IPS-18c (cell line): ENCODE measurements around the gene PIP4K2A.

Source experiments
- H3K4me3 ChIP-seq: 2 replicates; pipeline ENCODE4 v1.7.0; 2013; ENCODE audit warnings: low read depth, mild to moderate bottlenecking, low read length, moderate library complexity; ENCODE audit not compliant: insufficient read depth
- H3K9me3 ChIP-seq: one replicate; pipeline ENCODE4 v1.6.1; 2013; ENCODE audit warnings: mild to moderate bottlenecking, low read length, moderate library complexity; ENCODE audit not compliant: control insufficient read depth, insufficient read depth

Gene PIP4K2A

DNA sequence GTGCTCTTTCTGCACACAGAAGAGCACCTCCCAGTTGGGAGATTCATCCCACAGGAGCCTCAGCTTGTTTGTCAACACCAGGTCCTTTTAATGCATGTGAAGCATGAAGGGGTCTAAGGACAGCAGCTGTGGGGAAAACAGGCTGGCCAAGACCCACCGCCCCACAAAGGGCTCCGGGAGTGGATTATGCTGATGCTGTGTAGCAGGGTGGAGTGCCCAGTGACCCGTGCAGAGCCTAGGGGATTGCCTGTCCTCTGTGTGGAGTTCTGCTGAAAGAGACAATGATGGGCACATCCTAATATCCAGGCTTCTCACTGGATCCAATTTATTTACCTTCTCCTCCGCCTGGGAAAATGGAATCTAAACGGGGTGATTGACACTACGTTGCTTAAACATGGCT is 74.0 kb downstream of the PIP4K2A start:
- H3K4me3 ChIP-seq: no peak overlapping the region
- no peaks in the 10 kb centered on the region for H3K9me3 ChIP-seq

DNA sequence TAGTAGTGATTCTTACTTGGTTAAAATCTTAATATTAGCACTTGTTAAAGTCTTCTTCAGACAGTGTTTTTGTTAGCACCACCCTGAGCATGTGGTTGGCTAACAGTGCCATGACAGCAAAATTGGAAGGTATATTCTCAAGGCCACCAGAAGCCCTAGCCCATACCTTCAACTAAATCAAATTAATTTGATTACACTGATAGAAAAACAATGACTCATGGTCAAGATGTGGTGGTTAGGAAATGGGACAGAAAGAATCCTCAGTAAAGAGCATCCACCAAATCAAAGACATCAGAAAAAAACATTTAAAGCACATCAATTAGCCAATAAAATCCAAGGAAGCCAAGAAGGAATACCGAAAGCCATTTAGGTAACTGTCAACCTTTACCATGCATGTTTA is 75.5 kb downstream of the PIP4K2A start:
- H3K9me3 ChIP-seq: no peaks in the 10 kb centered on the region
- H3K4me3 ChIP-seq: no peak overlapping the region

DNA sequence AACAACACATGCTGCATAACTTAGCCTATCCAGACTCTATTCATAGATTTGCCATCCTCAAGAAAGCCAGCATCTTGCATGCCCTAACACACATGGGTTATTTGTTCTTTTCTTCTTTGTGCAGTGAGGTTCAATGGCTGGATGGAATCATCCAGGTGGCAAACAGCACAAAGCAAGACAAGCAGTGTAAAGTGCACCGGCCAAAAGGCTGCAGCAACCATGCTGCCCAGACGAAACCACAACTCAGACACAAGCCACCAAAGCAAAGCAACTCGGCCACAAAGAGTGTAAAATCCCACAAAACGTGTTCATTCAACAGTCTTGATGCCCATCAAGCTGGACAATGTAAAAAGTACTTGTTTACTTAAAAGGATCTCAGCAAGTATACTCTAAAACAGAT is 76.9 kb downstream of the PIP4K2A start:
- Histone ChIP-seq H3K9me3 (no peaks in the 10 kb centered on the region), H3K4me3 (no peak overlapping the region)

DNA sequence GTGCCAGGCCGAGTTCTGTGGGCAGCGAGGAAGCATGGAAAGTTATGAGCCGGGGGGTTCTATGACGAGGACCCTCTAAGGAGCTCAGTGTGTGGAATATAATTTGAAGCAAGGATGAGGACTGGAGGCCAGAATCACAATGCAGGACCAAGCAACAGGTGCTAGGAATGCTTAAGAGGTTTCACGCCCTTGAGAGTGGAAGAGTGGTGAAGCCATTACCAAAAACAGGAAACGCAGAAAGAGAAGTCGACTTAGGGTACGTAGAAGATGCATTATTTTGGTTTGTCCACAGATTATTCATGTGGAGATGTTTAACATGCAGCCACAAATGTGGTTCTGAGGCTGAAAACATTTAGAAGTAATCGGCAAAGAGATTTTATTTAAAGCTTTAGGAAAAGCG is 78.7 kb downstream of the PIP4K2A start:
- H3K9me3 ChIP-seq: no peaks in the 10 kb centered on the region

DNA sequence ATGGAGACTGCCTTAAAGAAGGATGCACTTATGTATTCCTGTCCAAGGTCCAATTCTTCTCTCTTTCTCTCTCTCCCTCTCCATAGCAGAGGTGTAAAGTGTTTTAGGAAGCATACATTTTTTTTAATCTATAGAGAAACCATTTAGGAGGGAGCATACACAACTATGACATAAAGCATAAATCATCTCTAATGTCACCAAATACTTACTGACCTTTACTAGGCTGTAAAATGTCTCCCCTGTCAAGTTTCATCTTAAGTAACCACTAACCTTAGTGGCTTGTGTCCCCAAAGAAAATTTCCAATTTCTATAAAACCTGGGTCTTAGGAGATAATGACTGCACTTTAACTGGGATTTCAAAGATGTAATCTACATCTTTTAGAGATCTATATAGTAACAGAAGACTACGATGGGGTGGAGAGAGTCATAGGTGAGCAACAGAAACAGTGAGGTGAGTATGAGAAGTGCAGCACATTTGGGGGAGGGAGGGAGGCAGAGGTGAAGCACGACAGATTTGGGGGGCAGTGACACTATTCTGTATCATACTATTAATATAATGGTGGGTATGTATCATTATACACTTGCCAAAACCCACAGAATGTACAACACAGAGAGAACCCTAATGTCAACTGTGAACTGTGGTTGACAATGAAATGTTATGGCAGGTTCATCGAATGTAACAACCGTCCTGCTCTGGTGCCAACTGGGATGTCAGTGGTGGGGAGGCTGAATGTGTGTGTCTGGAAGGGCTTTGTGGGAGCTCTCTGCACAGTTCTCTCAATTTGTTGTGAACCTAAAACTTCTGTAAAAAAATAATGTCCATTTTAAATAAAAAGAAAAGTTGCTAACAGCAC is 79.5 kb downstream of the PIP4K2A start:
- H3K4me3 ChIP-seq: no peak overlapping the region
- no peaks in the 10 kb centered on the region for H3K9me3 ChIP-seq

More for the DNA sequence above, 78.7 kb downstream of the PIP4K2A start:
- no peak overlapping the region for H3K4me3 ChIP-seq

DNA sequence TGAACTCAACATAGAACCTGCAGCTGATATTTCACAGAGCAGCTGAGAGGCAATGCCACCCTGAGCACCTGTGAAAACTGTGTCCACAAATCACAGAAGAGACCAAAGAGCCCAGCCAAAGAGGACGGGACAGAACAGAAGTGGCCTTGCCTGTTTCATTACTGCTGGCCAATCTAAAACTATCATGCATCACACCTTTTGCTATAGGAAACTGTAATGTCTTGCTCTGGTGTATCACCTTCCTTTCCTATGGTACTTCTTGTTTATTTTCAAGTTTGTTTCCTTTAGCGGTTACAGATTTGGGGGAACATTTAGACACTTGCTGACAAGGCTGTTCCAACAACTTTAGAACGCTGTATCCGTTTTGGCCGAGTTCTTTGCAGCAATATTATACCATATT is 80.3 kb downstream of the PIP4K2A start:
- Histone ChIP-seq H3K4me3 (no peak overlapping the region), H3K9me3 (no peaks in the 10 kb centered on the region)

DNA sequence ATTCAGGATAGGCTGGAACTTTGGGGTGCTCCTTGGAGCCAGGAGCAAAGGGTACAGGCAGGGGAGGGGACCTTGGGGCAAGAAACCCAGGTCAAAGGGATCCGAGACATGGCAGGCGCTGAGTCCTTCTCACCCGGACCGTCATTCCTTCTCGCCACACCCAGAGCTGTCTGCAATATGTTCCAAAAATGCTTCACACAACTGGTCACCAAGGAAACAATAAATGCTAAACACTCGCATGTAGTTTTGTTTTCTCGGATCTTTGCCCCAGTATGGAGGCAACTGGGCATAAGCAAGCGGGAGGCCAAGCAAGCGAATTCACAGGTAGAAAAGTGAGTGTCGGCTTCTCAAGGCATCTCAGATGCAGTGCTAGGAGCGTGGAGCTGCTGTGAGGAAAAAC is 80.8 kb downstream of the PIP4K2A start:
- H3K4me3 ChIP-seq: no peak overlapping the region
- no peaks in the 10 kb centered on the region for H3K9me3 ChIP-seq

DNA sequence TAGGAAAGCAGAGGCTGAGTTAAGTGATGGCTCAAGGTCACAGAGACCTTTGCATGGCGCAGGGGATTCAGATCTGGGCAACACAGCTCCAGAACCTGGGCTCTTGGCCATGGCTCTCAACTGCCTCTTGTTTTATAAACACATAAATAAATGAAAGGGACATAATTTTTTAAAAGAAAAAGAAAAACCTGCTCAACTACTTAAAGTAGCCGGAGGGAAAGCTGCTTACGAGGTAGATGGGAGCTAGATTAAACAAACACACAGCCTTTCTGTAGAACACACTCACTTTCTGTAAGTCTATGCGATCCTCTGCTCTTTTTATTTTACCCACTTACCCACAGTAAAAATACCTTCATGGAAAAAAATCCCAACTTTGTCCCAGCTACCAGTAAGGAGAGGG is 81.3 kb downstream of the PIP4K2A start:
- Histone ChIP-seq H3K4me3 (no peak overlapping the region), H3K9me3 (no peaks in the 10 kb centered on the region)

DNA sequence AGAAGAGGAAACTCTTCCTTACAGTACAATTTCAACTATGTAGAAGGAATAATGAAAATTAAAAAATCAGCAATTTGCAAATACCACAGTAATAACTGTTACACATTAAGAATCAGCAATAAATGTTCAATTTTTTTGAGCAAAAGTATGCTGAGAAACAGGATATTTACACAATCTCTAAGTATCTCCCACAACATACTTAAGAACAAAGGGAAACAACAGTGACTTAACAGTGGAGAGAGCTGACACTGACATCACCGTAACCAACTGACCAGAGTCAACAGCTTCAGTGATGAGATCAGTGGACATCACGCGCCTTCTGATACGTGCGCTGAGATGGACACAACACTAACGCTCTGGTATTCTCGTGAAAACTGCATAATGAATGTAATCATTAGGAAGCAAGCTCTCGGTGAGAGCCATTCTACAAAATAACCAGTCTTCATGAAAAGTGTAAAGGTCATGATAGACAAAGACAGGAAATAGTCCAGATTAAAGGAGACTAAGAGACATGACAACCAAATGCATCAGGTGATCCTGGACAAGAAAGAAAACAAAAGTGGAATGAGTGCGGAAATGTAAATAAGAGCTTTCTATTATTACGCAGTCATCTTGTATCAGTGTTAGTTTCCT is 82.6 kb downstream of the PIP4K2A start:
- H3K4me3 ChIP-seq: no peak overlapping the region
- no peaks in the 10 kb centered on the region for H3K9me3 ChIP-seq

DNA sequence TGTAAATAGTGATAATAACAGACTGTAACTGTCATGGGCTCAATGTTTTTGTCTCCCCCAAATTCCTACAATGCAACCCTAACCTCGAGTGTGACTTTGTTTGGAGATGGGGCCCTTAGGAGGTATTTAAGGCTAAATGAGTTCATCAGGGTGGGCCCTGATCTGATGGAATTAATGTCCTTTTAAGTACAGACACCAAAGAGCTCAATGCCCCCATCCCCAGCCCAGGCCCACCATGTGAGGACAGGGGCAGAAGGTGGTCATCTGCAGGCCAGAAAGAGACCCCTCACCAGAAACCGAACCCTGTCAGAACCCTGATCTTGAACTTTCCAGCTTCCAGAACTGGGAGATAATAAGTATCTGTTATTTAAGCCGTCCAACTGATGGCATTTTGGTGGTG is 83.2 kb downstream of the PIP4K2A start:
- no peak overlapping the region for H3K4me3 ChIP-seq
- no peaks in the 10 kb centered on the region for H3K9me3 ChIP-seq

DNA sequence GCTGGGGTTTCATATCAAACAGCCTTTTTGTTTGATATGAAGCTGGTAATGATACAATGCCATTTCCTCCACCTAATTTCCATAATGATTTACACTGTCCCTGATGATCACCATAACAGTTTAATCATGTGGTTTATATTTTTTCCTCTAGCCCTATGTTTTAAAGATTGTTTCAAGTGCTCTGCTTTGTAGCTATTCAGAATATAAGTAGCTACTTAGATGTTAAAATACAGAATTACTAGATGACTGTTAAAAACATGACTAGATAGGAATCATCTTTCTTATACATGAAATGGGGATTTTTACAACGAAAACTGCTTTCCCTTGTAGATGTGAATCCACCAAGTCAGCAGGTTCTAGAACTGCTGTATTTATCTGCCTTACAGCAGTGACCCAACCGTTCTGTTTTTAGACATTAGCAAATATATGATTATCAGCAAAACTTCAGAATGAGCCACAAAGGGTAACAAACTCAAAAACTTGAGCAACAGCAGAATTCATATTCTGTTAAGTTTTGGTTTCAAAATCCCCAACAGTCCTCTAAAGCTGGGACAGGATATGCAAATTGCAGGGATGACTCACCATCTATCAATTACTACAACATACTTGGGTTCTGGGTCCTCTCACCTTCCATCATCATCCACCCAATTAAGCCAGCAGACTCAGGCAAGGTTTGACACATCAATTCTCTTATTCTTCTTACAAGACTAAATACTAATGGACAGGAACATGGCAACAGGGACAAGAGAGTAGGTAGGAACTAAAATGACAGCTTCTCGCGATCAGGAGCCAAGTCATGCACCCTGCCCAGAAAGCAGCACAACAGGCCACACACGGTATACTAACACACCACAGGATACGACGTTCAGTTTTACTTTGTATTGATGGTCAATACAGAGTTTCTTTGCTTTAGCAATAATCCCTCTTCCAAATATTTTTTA is 83.9 kb downstream of the PIP4K2A start:
- Histone ChIP-seq H3K4me3 (no peak overlapping the region), H3K9me3 (no peaks in the 10 kb centered on the region)

DNA sequence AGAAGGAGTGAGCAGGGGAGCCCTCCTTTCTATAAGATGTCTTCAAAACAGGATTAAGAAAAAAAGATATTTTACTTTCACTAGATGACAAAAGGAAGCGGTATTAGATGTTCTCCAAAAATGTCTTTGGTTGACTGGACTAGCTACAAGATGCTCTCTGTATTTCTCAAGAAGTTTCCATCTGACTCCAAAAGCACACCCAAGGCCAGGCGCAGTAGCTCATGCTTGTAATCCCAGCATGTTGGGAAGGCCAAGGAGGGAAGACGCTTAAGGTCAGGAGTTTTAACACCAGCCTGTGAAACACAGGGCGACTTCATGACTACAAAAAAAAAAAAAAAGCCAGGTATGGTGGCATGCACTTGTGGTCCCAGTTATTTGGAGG is 84.5 kb downstream of the PIP4K2A start:
- no peak overlapping the region for H3K4me3 ChIP-seq
- no peaks in the 10 kb centered on the region for H3K9me3 ChIP-seq

DNA sequence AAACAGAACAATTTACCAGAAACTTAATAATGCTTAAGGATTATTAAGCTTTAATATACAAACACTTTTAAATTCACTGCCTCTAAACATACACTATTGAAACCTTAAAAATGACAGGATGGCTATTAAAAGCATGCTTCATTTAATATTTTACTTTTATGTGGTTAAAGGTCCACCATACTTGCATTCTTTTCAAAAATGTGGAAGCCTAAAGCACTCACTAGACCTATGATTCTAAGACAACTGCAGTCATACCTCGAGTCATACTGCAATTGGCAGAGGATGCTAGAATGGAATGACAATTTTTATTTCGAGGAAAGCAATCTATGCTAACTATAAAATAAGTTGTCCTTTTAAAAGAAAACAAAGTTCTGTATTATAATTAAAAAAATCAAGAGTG is 85.3 kb downstream of the PIP4K2A start:
- Histone ChIP-seq H3K9me3 (no peaks in the 10 kb centered on the region), H3K4me3 (no peak overlapping the region)

DNA sequence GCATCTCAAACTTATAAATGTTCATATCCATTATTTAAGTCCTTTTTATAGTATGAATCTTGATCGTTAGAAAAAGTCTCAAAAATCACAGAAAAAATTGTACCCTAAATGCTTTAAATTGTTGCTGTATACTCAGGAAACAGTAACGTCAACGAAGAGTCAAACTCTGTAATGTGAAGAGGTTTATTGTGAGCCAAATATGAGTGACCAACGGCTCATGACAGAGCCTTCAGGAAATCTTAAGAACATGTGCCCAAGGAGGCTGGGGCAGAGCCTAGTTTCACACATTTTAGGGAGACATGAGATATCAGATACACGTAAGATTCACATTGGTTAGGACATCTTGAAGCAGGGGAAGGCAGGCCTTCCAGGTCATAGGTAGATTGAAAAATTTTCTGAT is 86.1 kb downstream of the PIP4K2A start:
- no peak overlapping the region for H3K4me3 ChIP-seq
- no peaks in the 10 kb centered on the region for H3K9me3 ChIP-seq

DNA sequence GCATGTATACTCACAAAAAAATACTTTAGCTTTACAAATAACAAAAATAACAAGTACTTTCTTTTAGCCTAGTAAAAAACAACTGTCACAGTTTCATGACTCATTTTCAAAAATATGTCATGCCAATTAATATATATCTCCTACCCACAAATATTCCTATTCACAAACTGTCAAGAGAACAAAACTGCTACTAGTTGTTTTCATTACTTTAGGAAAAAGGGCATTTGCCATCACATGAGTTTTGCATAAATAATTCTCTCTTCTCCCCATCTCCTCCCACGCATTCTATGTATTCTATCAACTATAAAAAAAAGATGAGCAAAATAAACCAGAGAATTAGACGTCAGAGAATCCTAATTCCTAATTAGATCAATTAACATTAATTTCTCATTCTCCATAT is 87.6 kb downstream of the PIP4K2A start:
- Histone ChIP-seq H3K4me3 (no peak overlapping the region), H3K9me3 (no peaks in the 10 kb centered on the region)

DNA sequence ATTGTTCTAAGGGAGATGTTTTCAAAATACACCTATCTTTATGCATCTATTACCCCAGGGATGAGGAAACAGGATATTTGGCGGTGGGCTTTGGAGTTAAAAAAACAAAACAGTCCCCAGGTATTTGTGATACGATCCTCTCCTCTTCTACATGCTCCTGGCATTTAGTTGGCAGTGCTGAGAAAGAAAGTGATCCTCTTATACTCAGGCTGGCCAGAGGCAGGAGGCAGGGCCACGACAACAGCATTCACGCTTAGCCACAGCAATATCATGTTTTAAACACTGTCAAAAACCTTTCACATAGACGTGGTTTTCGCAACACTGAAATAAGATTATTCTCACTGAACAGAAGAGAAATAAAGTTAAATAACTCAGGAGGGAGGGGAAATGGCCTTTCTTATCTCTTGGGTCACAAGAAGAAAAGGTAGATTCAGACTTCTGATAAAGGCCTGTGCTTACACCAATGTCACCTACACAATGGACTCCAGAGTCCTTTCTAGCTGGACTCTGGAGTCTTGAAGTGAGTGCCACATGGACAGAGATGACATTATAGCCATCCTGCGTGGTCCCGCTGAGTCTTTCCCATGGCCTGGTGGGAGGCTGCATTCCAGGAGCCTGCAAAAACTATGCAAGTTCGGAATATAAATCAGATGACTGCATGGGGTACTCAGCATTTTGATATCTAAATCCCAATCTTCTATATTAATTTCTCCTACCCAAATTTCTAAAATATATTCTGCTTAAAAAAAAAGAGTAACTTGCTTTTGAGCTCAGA is 88.7 kb downstream of the PIP4K2A start:
- H3K9me3 ChIP-seq: no peaks in the 10 kb centered on the region
- no peak overlapping the region for H3K4me3 ChIP-seq

DNA sequence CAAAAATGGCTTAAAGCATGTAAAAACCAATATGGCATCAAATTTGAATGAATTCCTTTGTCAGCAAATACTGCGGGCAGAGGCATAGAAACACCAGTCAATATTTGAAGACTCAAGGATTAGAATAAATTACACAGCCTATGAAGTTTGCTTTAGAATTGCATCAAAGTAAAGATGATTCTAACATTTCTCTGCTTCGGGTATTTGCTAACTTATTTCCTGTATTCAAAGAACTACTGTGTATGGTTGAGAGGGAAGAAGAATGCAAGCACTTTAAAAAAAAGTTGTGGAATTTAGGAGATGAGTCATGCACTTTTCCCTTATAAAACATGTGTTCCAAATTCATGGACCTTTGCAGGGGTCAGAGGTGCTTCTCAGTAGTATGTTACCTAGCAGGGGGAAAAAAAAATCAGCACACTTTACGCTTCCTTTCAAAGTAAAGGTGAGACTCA is 90.1 kb downstream of the PIP4K2A start:
- H3K9me3 ChIP-seq: no peaks in the 10 kb centered on the region
- no peak overlapping the region for H3K4me3 ChIP-seq
